ENCODE measurements around the gene SLC7A9. TPM values are rescaled to one million over a fixed set of nuclear protein-coding genes. Genes with fewer than 3 reads are reported as not detected.

The SLC7A9 gene
- total RNA-seq, 1 experiment from 2014 or later = not detected

GRCh38 chr19:32824191-32824751, 45.3 kb downstream of the SLC7A9 start:
- no peak for DNase-seq

GRCh38 chr19:32823747-32824102, 45.8 kb downstream of the SLC7A9 start:
- Histone ChIP-seq H3K36me3 (no peaks in the 10 kb centered on the region), H3K27me3 (peaks cover 2% of the 10 kb centered on the region; the same call in 1 of the 2 replicates), H3K9me3 (no peaks in the 10 kb centered on the region), H3K4me3 (no peak overlapping the region)
- no peak for DNase-seq

More at GRCh38 chr19:32824191-32824751, 45.3 kb downstream of the SLC7A9 start:
- no peaks in the 10 kb centered on the region for H3K36me3 ChIP-seq
- H3K27me3 ChIP-seq = peaks cover 2% of the 10 kb centered on the region; the same call in 1 of the 2 replicates
- H3K9me3 ChIP-seq = no peaks in the 10 kb centered on the region
- no peak overlapping the region for H3K4me3 ChIP-seq

GRCh38 chr19:32822916-32823746, 46.4 kb downstream of the SLC7A9 start:
- H3K36me3 ChIP-seq = no peaks in the 10 kb centered on the region
- DNase-seq = no peak
- peaks cover 2% of the 10 kb centered on the region; the same call in 1 of the 2 replicates for H3K27me3 ChIP-seq
- no peak overlapping the region for H3K4me3 ChIP-seq
- H3K9me3 ChIP-seq = no peaks in the 10 kb centered on the region

DNA sequence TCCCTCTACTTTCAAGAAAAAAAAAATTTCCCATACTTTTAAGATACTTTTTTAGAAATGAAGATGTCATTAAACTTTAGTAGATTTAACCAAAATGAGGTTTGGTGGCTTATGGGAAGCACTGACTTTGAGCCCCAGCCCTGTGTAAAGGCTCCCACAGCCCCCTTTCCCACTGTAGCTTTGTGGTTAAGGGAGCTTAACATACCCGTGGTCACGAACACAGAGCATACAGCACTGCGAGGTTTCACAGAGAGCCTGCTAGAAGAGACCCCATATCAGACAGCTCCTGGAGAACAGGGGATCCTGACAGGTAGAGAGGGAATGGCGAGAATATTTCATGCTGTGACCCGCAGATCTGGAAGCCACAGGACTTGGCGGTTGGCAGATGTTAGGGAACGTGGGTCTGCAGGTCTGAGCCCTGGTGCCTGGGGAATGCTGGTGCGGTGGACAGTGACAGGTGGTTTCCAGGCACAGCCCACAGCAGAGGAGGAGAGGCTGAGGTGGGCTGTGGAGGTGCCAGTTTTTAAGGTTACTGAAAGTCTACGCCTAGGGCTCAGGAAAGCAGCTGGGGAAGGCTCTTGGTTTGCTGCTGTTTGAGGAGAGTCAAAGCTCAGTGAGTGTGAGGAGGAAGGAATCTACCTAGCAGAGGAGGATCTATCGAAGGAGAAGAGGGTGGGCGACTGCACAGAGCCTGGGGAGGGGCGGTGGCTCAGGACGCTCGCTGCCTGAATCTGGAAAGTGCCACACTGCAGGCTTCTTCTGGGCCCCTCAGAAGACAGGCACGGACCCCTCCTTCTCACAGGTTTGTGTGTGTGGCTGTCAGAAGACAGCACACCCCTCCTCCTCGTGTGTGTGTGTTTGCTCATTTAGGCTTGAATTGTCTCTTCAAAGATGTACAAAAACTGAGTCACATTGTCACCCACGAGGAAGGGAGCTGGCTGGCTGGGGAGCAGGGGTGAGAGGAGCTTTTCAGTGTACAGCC, 49.9 kb downstream of the SLC7A9 start:
- H3K27me3 ChIP-seq = peaks cover 2% of the 10 kb centered on the region; the same call in 1 of the 2 replicates
- no peaks in the 10 kb centered on the region for H3K36me3 ChIP-seq
- no peak overlapping the region for H3K4me3 ChIP-seq
- DNase-seq = no peak
- no peaks in the 10 kb centered on the region for H3K9me3 ChIP-seq

DNA sequence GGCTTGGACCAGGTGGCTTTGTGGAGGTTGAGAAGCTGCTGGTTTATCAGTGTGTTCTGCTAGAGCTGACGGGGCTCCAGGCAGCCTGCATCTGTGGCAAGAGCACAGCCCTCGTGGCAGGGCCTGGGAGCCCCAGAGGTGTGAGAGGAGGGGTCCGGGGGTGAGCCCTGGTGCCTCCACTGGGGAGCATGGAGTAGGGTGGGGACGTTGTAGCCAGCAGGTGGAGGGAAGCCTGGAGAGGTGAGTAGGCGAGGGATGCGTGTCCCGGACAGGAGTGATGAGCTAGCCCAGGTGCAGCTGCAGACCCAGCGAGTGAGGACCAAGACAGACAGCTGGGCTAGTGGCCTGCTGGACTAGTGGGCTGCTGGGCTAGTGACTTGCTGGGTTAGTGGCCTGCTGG, 51.0 kb downstream of the SLC7A9 start:
- Histone ChIP-seq H3K27me3 (peaks cover 2% of the 10 kb centered on the region; the same call in 1 of the 2 replicates), H3K9me3 (no peaks in the 10 kb centered on the region), H3K36me3 (no peaks in the 10 kb centered on the region), H3K4me3 (no peak overlapping the region)
- DNase-seq = no peak

DNA sequence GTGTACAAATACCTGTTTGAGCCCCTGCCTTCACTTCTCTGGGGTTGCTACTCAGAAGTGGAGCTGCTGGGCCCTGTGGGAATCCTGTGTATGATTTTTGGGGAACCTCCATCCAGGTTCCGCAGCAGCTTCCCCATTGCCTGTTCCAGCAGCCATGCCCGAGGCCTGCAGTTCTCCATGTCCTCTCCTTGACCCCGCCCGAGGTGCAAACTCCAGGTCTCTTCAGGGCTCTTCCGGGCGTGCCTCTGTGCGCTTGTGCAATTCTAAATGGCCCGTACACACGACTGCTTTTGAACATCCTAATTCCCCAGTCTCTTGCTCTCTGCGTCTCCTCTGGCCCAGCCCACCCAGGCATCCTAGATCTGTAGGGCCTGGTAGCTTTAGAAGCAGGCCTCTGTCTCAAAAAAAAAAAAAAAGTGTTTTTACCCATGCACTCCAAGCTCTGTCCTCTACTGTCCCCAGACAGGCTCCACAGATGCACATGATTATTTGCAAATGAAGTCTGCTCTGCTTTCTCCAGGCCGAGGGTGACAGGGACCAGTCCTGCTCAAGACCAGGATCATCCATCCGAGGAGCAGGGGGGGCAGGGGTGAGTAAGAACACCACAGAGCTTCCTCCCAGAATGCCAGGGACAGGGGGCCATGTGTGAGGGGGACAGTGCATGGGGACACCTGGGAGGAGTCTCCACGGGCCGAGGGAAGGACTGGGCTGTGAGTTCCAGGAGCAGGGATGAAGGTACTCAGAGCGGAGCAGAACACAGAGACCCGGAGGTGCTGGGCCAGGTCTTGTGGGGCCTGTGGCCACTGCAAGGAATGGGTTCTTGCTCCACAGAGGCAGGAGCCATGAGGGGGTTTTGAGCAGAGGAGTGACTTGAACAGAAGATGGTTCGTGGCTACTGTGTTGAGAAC, 51.7 kb downstream of the SLC7A9 start:
- Histone ChIP-seq H3K4me3 (no peak overlapping the region), H3K36me3 (no peaks in the 10 kb centered on the region), H3K27me3 (peaks cover 2% of the 10 kb centered on the region; the same call in 1 of the 2 replicates), H3K9me3 (no peaks in the 10 kb centered on the region)
- no peak for DNase-seq

GRCh38 chr19:32816555-32817099, 52.9 kb downstream of the SLC7A9 start:
- DNase-seq = no peak
- Histone ChIP-seq H3K9me3 (no peaks in the 10 kb centered on the region), H3K36me3 (no peaks in the 10 kb centered on the region), H3K4me3 (no peak overlapping the region), H3K27me3 (peaks cover 2% of the 10 kb centered on the region; the same call in 1 of the 2 replicates)

GRCh38 chr19:32814624-32815023, 54.9 kb downstream of the SLC7A9 start:
- Histone ChIP-seq H3K9me3 (no peaks in the 10 kb centered on the region), H3K36me3 (no peaks in the 10 kb centered on the region), H3K27me3 (no peaks in the 10 kb centered on the region), H3K4me3 (no peak overlapping the region)
- no peak for DNase-seq

GRCh38 chr19:32813862-32814425, 55.6 kb downstream of the SLC7A9 start:
- no peak for DNase-seq
- H3K9me3 ChIP-seq = no peaks in the 10 kb centered on the region
- no peak overlapping the region for H3K4me3 ChIP-seq
- H3K36me3 ChIP-seq = no peaks in the 10 kb centered on the region
- no peaks in the 10 kb centered on the region for H3K27me3 ChIP-seq

DNA sequence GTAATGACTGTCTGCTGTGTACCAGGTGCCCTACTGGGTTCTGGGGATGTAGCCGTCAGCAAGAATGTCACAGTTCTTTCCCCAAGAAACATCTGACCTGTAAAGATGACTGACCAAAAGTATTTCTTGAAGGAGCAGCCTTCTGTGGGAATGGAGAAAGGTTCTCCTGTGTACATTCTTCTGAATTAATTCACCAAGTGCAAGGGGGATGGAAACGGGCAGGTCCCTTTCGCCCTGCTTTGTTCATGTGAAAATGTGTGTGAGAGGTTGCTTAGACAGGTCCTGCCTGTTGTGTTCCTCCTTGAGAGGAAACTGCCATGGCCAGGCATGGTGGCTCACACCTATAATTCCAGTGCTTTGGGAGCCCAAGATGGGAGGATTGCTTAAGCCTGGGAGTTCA, 57.0 kb downstream of the SLC7A9 start:
- DNase-seq = no peak
- H3K36me3 ChIP-seq = no peaks in the 10 kb centered on the region
- no peak overlapping the region for H3K4me3 ChIP-seq
- H3K27me3 ChIP-seq = no peaks in the 10 kb centered on the region
- H3K9me3 ChIP-seq = no peaks in the 10 kb centered on the region

DNA sequence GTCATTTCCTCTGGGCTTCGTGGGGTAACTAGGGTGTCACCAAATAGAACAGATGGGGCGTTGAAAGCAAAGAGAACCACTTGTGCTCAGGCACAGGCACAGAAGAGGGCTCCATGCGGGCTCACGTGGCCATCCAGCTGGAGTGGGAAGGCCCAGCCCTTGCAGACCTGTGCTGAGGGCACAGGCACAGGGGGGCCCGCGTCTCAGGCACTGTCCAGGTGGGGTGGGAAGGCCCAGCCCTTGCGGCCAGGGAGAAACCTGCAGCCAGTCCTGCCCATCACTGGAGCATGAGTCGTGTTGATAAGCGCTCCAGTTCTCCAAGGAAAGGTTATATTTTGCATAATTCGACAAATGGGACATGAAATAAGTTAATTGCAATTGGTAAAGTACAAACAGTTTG, 57.5 kb downstream of the SLC7A9 start:
- Histone ChIP-seq H3K36me3 (no peaks in the 10 kb centered on the region), H3K9me3 (no peaks in the 10 kb centered on the region), H3K27me3 (no peaks in the 10 kb centered on the region), H3K4me3 (no peak overlapping the region)
- DNase-seq = no peak

DNA sequence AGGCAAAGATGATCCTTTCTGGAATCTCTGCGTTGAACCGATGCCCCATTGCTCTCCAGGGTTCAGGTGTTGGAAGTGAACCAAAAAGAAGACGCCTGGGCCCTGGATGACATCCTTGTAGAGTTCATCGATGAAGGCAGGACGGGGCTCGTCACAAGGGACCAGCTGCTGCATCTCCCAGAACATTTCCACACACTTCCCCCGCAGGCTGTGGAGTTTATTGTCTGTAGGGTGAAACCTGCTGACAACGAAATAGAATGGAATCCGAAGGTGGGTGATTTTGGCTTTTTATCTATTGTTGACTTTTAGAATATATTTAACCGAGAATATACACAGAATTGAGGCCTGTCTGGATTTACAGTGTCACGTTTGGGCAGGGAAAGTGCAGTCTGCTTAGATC, 58.4 kb downstream of the SLC7A9 start:
- Histone ChIP-seq H3K27me3 (no peaks in the 10 kb centered on the region), H3K4me3 (no peak overlapping the region), H3K9me3 (no peaks in the 10 kb centered on the region), H3K36me3 (no peaks in the 10 kb centered on the region)
- no peak for DNase-seq

DNA sequence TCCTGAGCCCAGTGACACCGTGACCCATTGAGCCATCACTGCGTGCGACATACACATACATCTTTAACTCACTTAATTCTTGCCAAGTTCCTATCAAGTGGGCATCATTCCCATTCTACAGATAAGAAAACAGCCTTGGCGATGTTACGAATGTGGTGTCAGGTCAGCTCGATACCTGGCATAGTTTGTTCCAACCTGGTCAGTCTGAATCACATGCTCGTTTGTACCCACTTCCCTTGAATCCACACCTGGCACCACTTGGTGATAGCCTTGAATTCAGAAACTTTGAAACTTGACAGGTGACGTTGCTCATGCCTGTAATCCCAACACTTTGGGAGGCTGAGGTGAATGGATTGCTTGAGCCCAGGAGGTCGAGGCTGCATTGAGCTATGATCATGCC, 59.1 kb downstream of the SLC7A9 start:
- Histone ChIP-seq H3K4me3 (no peak overlapping the region), H3K27me3 (no peaks in the 10 kb centered on the region), H3K9me3 (no peaks in the 10 kb centered on the region), H3K36me3 (no peaks in the 10 kb centered on the region)
- DNase-seq = no peak

DNA sequence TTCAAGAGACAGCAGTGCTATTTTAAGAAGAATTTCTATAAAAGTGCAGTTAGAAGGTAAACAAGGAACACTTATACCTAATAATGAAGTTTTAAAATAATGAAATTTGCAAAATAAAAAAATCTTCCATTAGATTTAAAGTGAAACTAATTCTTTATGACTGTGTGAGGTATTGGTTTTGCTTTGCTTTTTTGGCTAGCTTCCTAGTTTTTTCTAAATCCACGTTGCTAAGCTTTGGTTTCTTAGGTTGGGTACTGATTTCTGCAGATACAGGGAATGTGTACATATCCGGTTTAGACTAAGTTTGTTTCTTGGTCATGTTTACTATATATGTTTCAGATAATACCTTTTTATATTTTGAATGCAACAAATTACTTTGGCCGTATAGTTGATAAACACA, 59.8 kb downstream of the SLC7A9 start:
- Histone ChIP-seq H3K27me3 (no peaks in the 10 kb centered on the region), H3K9me3 (no peaks in the 10 kb centered on the region), H3K36me3 (no peaks in the 10 kb centered on the region), H3K4me3 (no peak overlapping the region)
- DNase-seq = no peak

DNA sequence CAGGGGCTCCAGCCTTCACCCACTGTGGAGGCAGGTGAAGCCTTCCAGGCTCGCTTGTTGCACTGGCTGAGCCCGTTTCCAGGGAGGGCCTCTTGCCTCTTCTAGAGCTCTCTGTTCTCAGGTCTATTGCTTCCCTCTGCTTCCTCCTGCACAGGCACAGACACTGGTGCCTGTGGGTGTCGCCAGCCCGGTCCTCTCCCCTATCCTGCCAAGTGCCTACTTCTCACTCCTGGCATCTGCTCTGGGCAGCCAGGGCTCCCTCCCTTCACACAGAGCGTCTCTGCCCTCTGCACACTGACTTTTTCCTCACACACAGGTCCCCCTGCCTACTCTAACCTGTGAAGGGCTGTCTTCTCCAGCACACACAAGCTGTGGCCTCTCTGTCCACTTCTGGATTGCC, 60.3 kb downstream of the SLC7A9 start:
- H3K36me3 ChIP-seq = no peaks in the 10 kb centered on the region
- no peaks in the 10 kb centered on the region for H3K9me3 ChIP-seq
- H3K4me3 ChIP-seq = no peak overlapping the region
- DNase-seq = no peak
- H3K27me3 ChIP-seq = no peaks in the 10 kb centered on the region

DNA sequence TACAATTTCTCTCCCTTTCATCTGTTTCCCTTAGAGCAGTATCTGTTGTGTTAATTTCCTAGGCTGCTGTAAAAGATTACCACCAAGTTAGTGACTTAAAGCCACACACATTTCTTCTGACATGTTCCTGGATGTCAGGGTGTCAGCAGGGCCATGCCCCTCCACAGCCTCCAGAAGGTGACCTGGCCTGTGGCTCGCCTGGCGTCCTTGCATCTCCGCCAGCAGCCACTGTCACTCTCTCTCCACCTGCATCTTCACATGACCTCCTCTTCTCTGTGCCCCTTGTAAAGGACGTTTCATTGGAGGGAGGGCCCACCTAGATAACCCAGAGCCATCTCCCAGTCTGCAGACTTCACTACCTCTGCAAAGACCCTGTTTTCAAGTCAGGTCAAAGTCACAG, 61.3 kb downstream of the SLC7A9 start:
- no peak for DNase-seq
- Histone ChIP-seq H3K27me3 (no peaks in the 10 kb centered on the region), H3K4me3 (no peak overlapping the region), H3K9me3 (no peaks in the 10 kb centered on the region), H3K36me3 (no peaks in the 10 kb centered on the region)

Measured in MG63 (cell line).